GM20000 (cell line): ENCODE results near the gene NRM.

Source experiments
- DNase-seq: peaks from one replicate; pipeline ENCODE4 v3.0.0; 2012; ENCODE audit warnings: low spot score
- CTCF ChIP-seq: IDR thresholded peaks from 2 replicates; pipeline ENCODE4 v1.5.1; 2012; ENCODE audit warnings: mild to moderate bottlenecking, control low read depth; ENCODE audit errors: extremely low read depth, missing control alignments

The NRM gene

GRCh38 chr6:30707281-30707850, 16.6 kb upstream of the NRM start:
- TF ChIP-seq CTCF: no peak
- DNase-seq: no peak

DNA sequence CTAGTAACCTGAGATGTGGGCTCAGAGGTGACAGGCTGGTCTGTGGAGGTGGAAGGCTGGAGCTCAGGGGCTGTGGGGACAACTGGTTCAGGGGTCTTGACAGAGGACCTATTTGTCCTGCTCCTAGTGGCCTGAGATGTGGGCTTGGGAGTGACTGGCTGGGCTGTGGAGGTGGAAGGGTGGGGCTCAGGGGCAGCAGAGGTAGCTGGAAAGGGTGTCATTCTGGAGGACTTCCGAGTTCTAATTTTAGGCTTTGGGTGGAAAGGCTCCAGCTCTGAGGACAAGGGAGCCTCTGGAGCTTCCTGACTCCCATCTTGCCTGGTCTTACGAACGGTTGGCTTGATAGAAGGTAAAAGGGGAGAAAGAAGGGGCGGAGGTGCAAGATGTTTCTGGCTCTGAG, 14.8 kb upstream of the NRM start:
- no peak for TF ChIP-seq CTCF
- DNase-seq: no peak

GRCh38 chr6:30703821-30704220, 13.0 kb upstream of the NRM start:
- DNase-seq: no peak

DNA sequence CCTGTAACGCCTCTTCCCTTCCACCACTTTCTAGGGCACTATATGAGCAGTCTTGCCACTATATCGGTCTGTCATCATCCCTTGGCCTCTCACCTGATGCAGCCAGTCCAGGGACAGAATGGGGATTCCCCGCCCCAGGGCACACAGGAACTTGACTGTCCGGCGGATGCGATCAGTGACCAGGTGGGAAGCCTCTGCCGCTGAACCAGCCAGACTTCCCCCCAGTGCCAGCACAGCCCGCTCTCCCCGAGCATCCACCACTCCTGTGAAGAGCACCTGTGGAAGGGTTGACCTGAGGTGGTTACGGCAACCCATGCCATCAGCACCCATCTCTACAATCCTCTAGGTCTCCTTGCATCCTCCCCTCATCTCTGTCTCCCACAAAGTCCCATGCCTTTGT, 12.2 kb upstream of the NRM start:
- no peak for TF ChIP-seq CTCF
- DNase-seq: no peak

More at GRCh38 chr6:30703821-30704220, 13.0 kb upstream of the NRM start:
- no peak for TF ChIP-seq CTCF

DNA sequence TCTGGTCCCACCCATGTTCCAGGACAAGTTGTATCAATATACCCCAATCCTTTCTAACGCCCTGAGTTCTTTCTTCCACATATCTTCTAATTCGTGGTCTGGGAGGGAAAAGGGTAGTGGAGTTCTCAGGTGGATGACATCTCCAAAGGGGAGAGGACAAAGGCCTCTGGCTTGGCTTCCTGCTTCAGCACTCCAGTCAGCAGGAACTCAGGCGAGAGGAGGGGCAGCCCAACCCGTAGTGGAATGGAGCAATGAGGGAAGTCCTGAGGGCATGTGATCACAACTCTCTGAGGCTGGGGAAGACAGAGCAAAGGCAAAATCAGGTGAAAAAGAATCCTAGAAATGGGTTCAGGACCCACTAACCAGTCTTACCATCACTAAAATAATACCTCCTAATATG, 9.6 kb upstream of the NRM start:
- no peak for TF ChIP-seq CTCF
- no peak for DNase-seq

GRCh38 chr6:30696432-30696831, 5.6 kb upstream of the NRM start:
- no peak for DNase-seq
- no peak for TF ChIP-seq CTCF

DNA sequence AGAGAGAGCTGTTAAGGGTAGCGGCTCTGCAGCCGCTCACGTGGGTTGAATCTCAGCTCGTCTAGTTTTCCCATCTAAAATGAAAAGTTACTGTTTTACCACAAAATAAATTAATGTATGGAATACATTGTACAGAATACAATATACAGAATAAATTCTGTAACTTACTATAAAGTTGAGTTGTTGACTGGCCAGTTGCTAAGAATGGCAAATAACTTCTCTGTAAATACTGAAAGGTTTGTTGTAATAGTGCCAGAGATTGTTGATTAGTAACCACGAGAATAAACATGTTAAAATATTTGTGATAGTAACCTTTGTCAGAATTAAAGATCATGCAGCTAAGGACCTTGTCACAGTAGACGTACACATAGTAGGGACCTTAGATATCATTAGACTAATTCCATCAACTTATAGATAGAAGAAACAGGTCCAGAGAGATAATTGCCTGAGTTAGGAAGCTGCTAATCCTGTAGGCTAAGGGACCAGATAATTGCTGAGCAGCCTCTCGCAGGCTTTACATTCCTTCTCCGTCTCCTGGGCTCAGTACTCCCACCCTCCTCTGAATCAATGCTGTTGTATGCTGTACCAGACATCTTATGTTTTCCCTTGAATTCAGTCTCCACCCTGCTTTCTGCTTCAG, 544 bp upstream of the NRM start:
- DNase-seq: no peak
- TF ChIP-seq CTCF: no peak
